RWPE1 (cell line): ENCODE measurements around the gene PTN.

Experiments used
- CTCF ChIA-PET: fragments of 350-600 bp; sonication (Branson Sonifier 250); formaldehyde crosslinking; extraction: SDS; loops from one replicate; lab custom pipeline; 2021; lab: Yijun Ruan, JAX
- POLR2A ChIA-PET: fragments of 400-600 bp; formaldehyde crosslinking; extraction: SDS; loops from one replicate; lab custom pipeline; 2020; ENCODE audit warnings: antibody characterized with exemption; ENCODE audit not compliant: low non-redundant PET; lab: Yijun Ruan, JAX
- DNase-seq: peaks from one replicate; pipeline ENCODE4 v3.0.0; 2012; ENCODE audit warnings: low spot score
- H3K27ac ChIP-seq: fragments of 450-650 bp; 2 replicates; pipeline ENCODE4 v1.5.1; 2017
- CTCF ChIP-seq: fragments of 450-650 bp; conservative IDR thresholded peaks from 2 replicates; pipeline ENCODE4 v1.5.1; 2017; ENCODE audit warnings: low read depth, mild to moderate bottlenecking

Gene PTN

GRCh38 chr7:137313201-137313600, 30.3 kb downstream of the PTN start:
- ChIA-PET POLR2A (no interaction called here), CTCF (no interaction called here)
- no peak for TF ChIP-seq CTCF
- DNase-seq: no peak
- H3K27ac ChIP-seq: no peak overlapping the region

GRCh38 chr7:137306748-137307147, 36.8 kb downstream of the PTN start:
- POLR2A ChIA-PET: no interaction called here
- no peak for DNase-seq
- CTCF ChIA-PET: no interaction called here
- TF ChIP-seq CTCF: no peak
- no peak overlapping the region for H3K27ac ChIP-seq

DNA sequence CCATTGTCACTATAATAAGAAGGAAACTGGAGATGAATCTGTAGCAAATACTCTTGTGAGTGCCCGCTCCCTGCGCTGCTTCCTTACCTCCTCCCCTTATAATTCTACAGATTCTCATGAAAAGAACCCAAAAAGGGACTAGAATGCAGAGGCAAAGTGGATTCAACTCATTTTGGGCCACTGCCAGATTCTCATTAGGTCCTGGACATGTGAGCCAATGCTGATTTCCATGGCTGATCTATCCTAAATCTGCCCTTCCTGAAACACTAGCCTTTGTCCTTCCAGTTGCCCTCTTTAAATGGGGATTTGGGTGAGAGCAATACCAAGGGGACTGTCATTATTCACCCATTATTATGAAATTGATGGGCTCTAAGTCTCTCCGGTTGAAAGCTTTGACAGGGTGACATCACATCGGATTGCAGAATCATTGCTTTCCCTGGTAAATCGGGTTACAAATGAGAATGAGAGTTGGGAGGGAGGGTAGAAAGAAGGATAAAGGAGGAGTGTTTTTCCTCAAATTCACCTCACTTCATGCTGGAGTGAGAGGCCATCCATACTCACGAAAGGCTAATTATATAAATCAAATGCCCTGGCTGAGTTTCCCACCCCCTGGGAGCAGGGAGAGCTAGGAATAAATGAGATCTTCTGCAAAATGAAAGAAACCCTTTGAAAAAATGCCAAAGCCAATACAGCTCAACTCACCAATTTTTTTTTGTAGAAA, 37.5 kb downstream of the PTN start:
- ChIA-PET CTCF (no interaction called here), POLR2A (no interaction called here)
- no peak for DNase-seq
- H3K27ac ChIP-seq: no peak overlapping the region
- no peak for TF ChIP-seq CTCF

DNA sequence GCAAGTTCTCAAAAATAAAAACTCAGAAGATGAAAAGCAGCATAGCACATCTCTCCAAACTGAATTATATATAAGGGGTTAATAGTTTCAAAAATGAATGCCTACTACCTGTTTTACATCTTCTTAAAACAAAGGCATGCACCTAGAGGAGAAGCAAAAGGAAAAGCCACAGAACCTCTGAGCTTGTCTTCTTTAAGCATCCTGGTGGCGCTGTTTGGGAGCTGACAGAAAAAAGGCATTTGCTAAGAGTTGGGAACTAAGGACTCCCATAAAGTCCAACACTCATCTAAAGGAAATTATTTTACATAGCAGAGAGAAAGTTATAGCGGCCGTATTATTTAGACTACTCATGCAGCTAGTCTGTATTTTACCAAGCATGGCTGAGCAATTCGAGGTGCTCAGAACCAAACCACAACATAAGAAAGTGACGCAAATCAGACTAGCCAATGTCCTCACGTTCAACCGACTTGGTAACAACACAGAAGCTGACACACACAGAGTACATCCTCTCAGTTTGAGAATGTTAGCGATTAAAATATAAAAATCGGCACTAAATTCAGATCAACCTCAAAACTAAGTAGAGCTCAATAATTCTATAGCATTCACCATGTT, 38.8 kb downstream of the PTN start:
- no peak for TF ChIP-seq CTCF
- no peak for DNase-seq
- ChIA-PET CTCF (interaction anchor here (0.5 kb wide), 1 partner anchor 64 kb away, joined by 3 read pairs; no protein-coding TSS in a partner anchor), POLR2A (no interaction called here)
- no peak overlapping the region for H3K27ac ChIP-seq

DNA sequence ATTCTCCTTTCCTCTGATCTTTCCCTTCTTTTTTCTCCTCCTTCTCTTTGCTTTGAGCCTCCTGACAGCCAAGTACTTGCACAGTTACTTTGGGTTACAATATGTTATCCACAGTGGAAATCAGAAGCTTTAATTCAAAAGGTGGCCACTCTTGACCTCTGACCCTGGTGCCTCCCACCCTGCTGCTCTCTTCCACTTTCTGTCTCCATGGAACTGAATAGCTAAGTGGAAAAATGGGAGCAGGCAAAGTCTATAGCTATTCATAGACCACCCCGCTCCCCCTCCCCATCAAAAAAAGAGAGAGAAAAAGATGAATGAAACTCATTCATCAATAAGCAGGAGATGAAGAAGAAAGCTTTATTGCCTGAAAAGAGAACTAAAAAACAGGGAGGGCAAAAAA, 39.4 kb downstream of the PTN start:
- TF ChIP-seq CTCF: no peak
- H3K27ac ChIP-seq: no peak overlapping the region
- no peak for DNase-seq
- ChIA-PET POLR2A (no interaction called here), CTCF (no interaction called here)

GRCh38 chr7:137302081-137302480, 41.5 kb downstream of the PTN start:
- H3K27ac ChIP-seq: no peak overlapping the region
- POLR2A ChIA-PET: no interaction called here
- CTCF ChIA-PET: no interaction called here
- no peak for TF ChIP-seq CTCF
- DNase-seq: no peak
